ENCODE results near the gene GIGYF2.
A peak's percentile ranks its signal among the peaks of the same experiment; 100 is the strongest.
"Not testable (repeated sequence)": the region's sequence is repeated elsewhere in the genome, so short reads cannot be mapped to it uniquely, and the experiment has no call there.

The GIGYF2 gene, protein sequence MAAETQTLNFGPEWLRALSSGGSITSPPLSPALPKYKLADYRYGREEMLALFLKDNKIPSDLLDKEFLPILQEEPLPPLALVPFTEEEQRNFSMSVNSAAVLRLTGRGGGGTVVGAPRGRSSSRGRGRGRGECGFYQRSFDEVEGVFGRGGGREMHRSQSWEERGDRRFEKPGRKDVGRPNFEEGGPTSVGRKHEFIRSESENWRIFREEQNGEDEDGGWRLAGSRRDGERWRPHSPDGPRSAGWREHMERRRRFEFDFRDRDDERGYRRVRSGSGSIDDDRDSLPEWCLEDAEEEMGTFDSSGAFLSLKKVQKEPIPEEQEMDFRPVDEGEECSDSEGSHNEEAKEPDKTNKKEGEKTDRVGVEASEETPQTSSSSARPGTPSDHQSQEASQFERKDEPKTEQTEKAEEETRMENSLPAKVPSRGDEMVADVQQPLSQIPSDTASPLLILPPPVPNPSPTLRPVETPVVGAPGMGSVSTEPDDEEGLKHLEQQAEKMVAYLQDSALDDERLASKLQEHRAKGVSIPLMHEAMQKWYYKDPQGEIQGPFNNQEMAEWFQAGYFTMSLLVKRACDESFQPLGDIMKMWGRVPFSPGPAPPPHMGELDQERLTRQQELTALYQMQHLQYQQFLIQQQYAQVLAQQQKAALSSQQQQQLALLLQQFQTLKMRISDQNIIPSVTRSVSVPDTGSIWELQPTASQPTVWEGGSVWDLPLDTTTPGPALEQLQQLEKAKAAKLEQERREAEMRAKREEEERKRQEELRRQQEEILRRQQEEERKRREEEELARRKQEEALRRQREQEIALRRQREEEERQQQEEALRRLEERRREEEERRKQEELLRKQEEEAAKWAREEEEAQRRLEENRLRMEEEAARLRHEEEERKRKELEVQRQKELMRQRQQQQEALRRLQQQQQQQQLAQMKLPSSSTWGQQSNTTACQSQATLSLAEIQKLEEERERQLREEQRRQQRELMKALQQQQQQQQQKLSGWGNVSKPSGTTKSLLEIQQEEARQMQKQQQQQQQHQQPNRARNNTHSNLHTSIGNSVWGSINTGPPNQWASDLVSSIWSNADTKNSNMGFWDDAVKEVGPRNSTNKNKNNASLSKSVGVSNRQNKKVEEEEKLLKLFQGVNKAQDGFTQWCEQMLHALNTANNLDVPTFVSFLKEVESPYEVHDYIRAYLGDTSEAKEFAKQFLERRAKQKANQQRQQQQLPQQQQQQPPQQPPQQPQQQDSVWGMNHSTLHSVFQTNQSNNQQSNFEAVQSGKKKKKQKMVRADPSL (N-terminal part only)

GRCh38 chr2:232697059-232697806 is at the start of gene GIGYF2:
Gene GIGYF2 (plus strand): TSS chr2:232697331. CDS start chr2:232735198, 37,867 bp downstream.
- DNase-seq (ENCODE audit: low read depth in 1 of 2, low spot score in 1 of 2): peak; percentile 81 to 96

DNA sequence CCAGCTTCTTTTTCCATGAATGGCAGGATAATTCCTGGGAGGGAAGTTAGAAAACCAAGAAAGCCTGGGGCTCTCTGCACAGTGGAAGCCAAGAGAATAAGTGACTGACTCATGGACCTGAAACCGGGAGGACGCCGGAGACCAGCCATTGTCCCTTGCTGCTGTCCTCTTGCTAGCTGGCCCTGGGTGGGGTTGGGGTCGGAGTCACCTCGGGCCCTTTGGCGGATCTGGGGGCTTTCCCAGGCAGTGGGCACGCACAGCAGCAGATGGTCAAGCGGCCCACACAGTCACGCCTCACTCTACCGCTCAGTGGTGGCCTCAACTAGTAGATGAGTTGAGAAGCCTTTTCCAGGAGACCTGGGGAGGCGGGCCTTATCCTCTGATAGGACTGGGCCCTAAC is 48.1 kb upstream of the GIGYF2 start:
- no peak for DNase-seq (ENCODE audit: low read depth in 1 of 2, low spot score in 1 of 2)

GRCh38 chr2:232652505-232652851 is 44.7 kb upstream of the GIGYF2 start:
- no peak for DNase-seq (ENCODE audit: low read depth in 1 of 2, low spot score in 1 of 2)

DNA sequence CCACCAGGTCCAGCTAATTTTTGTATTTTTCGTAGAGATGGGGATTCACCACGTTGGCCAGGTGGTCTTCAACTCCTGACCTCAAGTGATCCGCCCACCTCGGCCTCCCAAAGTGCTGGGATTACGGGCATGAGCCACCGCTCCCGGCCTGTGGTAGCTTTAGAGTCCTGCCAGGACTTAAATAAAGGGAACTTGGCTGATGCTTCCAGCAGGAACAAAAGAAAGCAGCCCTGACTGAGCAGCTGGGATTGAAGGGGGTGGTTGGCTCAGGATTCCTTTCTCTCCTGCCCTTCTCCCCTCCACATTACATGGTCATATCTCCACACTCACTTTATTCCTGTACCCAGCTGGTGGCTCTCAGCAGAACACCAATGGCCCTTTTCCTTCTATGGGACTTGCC is 43.7 kb upstream of the GIGYF2 start:
- DNase-seq (ENCODE audit: low read depth in 1 of 2, low spot score in 1 of 2): no peak

DNA sequence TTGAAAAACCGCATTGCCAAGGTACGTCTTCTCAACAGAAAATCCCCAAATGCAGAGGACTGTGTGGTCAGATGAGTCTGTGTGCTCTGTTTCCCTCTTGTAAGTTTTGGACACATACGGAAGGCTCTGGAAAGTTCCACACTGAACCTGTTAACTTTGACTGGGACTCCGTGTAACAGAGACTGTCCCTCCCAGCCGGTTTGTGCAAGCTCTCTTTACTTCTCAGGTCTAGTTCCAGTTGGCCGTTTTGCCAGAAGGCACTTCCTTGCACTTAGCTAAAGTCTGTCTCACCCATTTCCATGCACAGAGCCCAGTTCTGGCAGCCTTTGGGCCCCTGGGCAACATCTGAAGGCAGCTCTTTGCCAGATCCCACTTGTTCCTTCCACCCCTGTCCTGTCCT is 41.7 kb upstream of the GIGYF2 start:
- no peak for DNase-seq (ENCODE audit: low read depth in 1 of 2, low spot score in 1 of 2)

DNA sequence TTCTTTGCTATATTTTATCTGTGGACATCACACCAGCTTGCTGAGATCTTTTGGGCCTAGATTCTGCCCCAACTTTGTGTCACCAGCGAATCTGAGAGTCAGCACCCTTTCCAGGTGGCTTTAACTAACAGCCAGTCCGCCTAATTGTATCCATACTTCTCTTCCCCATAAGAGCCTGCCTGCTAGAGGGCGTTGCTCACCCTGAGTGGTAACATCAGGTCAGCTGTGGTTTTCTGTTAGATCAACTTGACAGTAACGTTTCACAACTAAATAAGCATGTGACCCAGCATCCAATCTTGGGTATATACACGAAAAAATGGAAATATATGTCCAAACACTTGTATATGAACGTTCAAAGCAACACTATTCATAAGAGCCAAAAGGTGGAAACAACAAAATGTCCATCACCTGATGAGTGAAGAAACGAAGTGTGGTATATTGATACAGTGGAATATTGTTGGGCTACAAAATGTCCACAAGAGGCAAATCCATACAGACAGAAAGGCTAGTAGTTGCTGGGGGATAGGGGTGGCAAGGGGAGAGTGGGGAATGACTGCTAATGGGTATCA is 38.8 kb upstream of the GIGYF2 start:
- no peak for DNase-seq (ENCODE audit: low read depth in 1 of 2, low spot score in 1 of 2)

- no peak for DNase-seq (ENCODE audit: low read depth in 1 of 2, low spot score in 1 of 2)
These were observed 37.8 kb upstream of the GIGYF2 start for GRCh38 chr2:232659359-232659758.

GRCh38 chr2:232662486-232663260 is 34.5 kb upstream of the GIGYF2 start:
- no peak for DNase-seq (ENCODE audit: low read depth in 1 of 2, low spot score in 1 of 2)

DNA sequence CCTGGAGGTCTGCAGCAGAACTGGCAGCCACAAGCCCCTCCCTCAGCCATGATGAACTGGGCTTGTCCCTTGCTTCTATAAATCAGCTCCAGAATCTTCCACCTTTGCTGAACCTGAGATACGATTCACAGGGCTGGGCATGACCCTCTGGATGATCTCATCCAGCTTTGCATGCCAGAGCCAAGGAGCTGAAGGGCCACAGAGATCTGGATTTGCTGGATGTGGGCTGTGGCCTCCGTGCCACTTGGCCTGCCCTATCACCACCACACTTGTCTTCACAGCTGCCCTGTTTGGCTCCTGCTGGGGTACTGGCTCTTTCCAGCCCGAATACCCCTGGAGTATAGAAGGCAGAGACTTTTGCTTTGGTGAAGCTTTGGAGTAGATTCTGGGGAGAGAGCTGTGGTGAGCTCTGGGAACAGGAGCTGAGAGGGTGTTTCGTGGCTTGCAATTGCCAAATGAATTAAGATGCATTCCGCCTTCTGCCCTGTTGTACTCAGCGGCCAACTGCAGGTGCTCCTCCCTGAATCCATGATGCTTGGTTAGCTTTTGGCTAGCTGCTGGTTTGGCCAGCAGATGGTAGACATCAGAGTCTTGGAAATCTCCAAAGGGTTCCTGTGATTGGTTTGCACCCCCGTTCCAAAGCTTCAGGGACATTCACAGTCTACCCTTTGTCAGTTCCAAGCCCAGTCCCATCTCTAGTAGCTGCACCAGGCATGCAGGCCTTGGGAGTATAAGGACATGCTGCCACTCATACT is 30.9 kb upstream of the GIGYF2 start:
- DNase-seq (ENCODE audit: low read depth in 1 of 2, low spot score in 1 of 2): no peak

- DNase-seq (ENCODE audit: low read depth in 1 of 2, low spot score in 1 of 2): no peak
These were observed 29.0 kb upstream of the GIGYF2 start for GRCh38 chr2:232667989-232668583.

DNA sequence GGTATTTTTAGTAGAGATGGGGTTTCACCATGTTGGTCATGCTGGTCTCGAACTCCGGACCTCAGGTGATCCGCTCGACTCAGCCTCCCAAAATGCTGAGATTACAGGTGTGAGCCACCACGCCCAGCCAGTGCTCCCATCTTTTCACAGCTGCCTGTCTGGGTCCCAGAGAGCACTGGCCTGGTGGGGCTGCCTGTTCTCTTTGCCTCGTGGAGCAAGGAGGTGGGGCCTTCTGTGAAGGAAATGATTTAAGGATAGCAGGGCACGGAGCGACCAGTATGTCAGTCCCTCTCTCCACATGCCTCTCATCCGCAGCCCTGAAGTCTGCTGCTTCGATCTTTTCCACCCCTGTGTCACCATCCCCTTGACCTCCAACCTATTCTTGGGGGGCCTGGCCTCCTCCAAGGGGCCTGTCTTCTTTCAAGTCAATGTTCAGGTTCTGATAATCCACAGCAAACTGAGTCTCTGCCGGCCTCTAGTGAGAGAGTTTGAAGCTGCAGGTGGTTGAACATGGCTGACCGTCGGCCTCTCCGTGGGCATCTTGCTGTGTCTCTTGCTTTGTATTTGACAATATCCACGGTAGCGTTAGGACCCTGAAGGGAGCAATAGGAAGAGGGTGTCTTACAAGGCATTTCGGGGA is 28.2 kb upstream of the GIGYF2 start:
- DNase-seq (ENCODE audit: low read depth in 1 of 2, low spot score in 1 of 2): no peak

DNA sequence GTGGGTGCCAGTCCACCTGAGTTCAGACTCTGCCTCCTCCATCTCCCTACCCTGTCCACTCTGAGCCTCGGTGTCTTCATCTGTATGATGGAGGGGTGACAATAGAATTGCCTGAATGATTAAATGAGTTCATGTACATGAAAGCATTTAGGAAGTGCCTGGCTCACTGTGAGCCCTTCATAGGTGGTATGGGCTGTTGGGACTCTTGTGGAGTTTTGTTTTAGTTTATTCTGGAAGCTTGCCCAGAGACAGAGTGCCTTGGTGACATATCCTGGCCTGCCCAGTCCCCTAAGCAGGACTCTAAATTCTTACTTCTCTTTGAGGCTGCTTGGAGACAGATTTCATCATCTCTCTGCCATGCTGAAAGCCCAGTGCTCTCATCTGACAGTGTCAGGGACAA is 24.5 kb upstream of the GIGYF2 start:
- DNase-seq (ENCODE audit: low read depth in 1 of 2, low spot score in 1 of 2): no peak

- no peak for DNase-seq (ENCODE audit: low read depth in 1 of 2, low spot score in 1 of 2)
These were observed 22.6 kb upstream of the GIGYF2 start for GRCh38 chr2:232674491-232674890.

DNA sequence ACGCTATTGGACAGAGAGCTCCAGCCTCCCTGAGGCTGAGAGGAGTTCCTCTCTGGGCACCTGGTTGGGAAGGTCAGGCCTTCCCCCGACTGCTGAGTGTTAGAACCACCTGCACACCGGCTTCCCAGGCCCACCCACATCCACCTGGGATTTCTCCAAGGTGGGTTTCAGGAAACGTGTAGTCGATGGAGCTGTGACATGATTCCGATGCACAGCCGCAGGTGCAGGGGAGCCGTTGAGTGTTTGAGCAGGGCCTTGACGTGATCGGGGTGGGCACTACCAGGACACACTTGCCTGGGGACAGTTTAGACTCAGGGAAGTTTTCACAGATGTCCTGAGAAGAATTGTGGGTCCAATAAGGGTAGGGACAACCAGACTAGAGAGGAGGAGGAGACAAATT is 21.8 kb upstream of the GIGYF2 start:
- no peak for DNase-seq (ENCODE audit: low read depth in 1 of 2, low spot score in 1 of 2)

DNA sequence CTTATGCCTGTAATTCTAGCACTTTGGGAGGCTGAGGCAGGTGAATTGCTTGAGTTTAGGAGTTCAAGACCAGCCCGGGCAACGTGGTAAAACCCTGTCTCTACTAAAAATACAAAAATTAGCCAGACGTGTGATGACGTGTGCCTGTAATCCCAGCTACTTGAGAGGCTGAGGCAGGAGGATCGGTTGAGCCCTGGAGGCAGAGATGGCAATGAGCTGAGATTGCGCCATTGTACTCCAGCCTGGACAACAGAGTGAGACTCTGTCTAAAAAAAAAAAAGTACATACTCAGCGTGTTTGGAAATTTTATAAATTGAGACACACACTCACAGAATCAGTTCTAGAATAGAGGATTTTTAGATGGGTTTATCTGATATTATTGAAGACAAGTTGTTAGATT is 17.1 kb upstream of the GIGYF2 start:
- DNase-seq (ENCODE audit: low read depth in 1 of 2, low spot score in 1 of 2): no peak

DNA sequence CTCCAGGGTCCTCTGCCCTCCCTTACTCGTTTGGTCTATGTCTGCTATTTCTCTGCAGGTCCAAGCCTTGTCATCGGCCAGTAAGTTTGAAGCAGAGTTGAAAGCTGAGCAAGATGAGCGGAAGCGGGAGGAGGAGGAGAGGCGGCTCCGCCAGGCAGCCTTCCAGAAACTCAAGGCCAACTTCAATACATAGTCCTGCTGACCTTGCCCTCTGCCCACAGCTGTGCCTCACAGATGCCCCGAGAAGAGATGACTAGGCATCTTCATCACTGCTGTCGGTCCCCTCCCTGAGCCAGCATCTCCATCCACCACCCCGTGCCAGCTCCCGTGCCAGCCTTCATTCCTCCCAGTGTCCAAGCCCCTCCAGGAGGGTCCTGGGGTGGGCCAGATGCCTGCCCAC is 15.6 kb upstream of the GIGYF2 start:
- no peak for DNase-seq (ENCODE audit: low read depth in 1 of 2, low spot score in 1 of 2)

DNA sequence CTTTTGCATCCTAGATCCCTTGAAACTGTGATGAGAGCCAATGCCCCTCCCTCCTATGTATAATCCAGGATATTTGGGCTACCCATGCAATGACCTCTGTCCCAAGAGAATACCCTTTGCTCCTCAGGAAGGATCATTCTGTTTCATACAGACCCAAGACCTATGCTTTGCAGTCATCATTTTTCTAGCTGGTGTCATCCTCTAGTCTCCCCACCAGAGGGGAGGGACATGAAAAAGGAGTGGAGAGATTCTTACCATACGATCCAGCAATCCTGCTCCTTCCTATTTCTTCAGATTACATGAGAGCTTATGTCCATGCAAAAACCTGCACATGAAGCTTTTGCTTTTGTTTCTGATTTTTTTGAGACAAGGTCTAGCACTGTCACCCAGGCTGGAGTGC is 13.8 kb upstream of the GIGYF2 start:
- DNase-seq (ENCODE audit: low read depth in 1 of 2, low spot score in 1 of 2): no peak

GRCh38 chr2:232685391-232685790 is 11.7 kb upstream of the GIGYF2 start:
- not testable (repeated sequence) for DNase-seq (ENCODE audit: low read depth in 1 of 2, low spot score in 1 of 2)

Measured in stimulated activated CD4-positive, alpha-beta T cell treated with anti-CD3 and anti-CD28 coated beads, Interleukin-15, amount 100 ng/mL, for 1 hour (primary cell).